GM12872 (cell line): ENCODE results near the gene COA5.

Experiments used
- CTCF ChIP-seq: IDR thresholded peaks from 3 replicates; pipeline ENCODE4 v1.5.1; 2011; ENCODE audit warnings: low read depth, mild to moderate bottlenecking, low read length, moderate library complexity; ENCODE audit not compliant: insufficient read depth

COA5 gene

DNA sequence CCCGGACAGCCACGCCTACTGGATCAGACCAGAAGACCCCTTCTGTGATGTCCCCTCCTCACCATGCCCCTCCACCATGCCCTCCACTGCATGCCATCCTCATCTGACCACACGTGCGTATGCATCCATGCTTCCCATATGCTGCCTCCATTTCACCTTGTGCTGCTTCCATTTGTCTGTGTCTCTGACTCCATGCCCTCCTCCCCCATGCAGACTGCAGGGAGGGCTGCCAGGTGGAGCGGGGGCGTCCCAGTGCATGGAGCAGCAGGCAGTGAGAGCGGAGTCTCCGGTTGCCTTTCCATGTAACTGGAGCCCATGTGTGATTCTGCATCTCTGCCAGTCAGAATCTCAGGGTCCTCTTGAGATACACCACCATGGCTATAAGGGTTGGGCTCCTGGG is 52.6 kb downstream of the COA5 start:
- no peak for TF ChIP-seq CTCF

DNA sequence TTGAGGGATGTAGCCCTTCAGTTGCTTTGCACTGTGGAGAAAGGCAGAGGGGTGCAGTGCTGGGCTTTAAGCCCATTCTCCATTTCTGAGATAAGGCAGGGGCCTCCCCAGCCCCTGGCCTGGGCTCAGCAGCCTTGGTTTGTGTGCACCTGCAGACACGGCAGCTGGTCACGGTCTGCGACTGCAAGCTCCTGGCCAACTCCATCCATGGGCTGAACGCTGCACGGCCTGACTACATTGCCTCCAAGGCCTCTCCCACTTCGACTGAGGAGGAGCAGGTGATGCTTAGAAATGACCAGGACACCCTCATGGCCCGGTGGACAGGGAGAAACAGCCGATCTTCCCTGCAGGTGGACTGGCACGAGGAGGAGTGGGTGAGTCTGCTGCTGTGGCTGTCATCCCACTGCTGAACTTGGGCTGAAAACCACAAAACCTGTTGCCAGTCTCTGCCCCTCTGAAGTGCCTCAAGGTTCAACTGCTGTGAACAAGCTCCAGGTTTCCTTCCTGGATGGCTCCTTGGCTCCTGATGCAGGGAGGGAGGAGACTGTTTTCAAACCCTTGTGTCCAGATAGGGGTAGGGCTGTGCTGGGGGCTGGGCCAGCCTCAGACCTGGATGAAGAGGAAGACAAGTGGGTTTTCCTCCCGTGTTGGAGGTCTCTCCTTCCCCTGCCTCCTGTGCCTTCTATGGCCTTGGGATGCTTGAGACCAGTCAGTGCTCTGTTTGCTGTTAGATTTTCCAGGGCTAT is 54.0 kb downstream of the COA5 start:
- no peak for TF ChIP-seq CTCF

GRCh38 chr2:98552499-98553179 is 55.7 kb downstream of the COA5 start:
- TF ChIP-seq CTCF: no peak

DNA sequence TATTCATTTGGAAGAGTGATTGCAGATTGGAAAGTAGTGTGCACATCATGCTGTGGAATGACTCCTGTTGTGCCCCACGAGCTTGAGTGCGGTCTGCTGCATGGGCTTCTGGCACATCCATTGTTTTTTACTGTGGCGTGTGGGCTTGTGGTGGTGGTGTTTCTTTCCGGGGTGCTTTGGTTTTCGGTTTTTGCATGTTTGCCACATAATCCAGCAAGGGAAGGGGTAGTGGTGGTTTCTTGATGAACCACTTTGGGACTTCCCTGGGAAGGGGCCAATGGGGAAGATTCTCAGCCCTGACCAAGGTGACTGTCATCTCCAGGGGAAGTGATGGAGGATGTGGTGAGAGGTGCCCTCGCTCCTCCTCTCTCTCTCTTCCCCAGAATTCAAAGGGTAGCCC is 57.0 kb downstream of the COA5 start:
- no peak for TF ChIP-seq CTCF

DNA sequence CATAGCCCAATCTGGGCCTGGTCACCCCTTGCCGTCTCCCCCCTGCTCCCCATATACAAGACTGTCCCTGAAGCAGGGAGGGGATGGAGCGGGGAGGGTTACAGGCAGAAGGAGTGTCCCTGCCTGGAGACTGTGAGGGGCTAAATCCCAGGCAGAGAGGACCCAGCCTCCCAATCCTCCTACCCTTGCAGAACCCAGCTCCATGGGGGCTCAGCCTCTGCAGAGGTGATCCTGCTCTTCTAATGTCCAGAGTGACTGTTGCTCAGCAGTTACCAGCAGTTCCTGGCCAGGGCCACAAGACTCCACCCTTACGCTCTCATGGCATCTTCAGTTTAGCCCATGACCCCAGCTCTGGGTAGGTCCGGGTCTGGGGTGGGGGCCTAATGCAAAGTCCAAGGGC is 58.1 kb downstream of the COA5 start:
- 0 out of 3 replicates have a peak, but pooled peaks have one; percentile 1 for TF ChIP-seq CTCF
